Dermis microvascular lymphatic vessel endothelial cell (primary cell): ENCODE data around the gene KDM4C. TPM values are rescaled to one million over a fixed set of nuclear protein-coding genes. Genes with fewer than 3 reads are reported as not detected.

Source experiments
- DNase-seq, 2 donors: peaks; one replicate each; pipeline versions ENCODE4 v3.0.0 to v3.0.0-alpha.2; 2010; ENCODE audit warnings: low read depth in 2 of 2
- total RNA-seq: library from RNA; depleted of rRNA; stranded (reverse); fragments of >200 nt; gene quantifications from 2 replicates; pipeline ENCODE4 v1.2.1, GENCODE V29; 2014

Gene KDM4C
- total RNA-seq, 1 donor from 2014 or later: 16.0 TPM

DNA sequence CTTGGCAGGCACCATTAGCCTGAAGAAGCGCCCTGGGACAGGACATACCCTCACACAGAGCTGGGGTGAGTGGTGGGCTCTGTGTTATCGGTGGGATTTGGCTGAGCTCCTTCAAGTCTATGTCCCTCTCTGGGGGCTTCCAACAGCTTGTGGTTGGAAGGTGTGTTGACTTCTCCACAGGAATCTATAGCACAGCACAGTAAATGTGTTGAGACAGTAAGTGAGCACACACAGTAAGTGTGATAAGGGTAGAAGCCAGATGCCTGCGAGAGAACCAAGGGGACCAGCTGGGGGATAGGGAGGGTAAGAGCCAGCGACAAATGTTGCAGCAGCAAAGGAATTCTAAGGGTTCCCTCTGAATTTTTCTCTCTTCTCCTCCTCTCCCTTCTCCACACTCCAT is 448.0 kb downstream of the KDM4C start:
- no peak for DNase-seq

DNA sequence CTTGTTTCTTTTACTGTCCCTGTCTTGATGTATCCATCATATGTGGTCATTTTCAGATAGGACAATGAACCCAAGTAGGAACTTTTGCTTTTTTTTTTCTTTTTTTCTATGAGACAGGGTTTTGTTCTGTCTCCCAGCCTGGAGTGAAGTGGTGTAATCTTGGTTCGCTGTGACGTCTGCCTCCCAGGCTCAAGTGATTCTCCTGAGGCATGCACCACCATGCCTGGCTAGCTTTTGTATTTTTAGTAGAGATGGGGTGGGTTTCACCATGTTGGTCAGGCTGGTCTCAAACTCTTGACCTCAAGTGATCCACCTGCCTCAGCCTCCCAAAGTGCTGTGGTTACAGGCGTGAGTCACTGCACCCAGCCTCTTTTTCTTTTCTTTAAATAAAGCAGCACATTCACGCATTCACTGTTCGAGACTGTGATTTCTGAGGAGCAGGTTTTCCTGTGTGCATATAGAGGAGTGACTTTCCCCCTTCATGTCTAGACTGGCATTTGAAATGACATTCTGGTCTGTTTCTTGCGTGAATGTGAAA is 448.5 kb downstream of the KDM4C start:
- DNase-seq: no peak

DNA sequence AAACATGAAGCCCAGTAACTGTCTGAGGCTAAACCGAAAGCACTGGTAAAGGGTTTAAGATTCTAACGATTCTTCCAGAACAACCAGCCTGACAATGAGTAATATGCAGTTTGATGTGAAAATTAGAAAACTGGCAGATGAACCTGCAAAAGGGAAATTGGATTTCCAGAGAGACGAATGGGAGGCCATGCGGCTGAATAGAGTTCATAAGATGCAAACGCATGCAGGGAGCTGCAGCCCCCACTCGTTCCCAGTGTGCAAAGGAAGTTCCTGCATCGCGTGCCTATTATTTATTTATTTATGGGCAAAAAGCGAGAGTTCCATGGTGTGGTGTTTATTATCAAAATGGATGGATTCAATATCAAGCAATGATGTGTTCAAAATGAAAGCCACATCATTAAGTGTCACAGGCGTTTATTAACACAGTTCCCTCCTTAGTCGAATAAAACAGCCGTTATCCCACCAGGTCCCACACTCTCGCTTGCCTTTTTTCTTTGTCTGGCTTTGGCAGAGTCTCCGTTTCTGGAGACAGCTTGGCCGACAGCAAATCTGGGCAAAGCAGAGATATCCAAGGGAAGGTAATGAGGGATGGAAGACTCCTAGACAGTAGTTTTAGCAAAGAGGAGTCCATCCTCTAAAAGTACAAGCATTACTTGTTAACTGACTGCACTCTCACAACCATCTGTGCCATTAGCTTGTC is 451.4 kb downstream of the KDM4C start:
- DNase-seq: no peak

- DNase-seq: no peak
These were observed 452.2 kb downstream of the KDM4C start for GRCh38 chr9:7209990-7210389.

- DNase-seq: no peak
These were observed 453.3 kb downstream of the KDM4C start for GRCh38 chr9:7210854-7211637.

DNA sequence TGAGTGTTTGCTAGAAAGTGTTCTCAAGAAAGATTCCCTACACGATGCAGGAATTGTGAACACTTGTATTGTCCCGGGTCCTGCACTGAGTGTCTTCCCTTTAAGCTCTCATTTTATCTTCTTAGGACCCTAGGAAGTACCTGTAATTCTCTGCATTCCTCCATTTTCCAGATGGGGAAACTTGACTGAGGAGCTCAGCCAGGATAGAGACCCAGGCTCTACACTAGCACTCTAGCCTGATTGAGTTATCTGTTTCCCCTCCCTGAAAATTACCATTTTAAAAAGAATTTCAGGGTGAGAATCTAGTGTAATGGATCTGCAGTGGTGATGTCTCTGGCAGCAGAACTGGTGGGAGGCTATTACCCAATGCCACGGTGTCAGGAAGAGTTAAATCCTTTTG is 453.9 kb downstream of the KDM4C start:
- DNase-seq: no peak

- DNase-seq: no peak
These were observed 454.3 kb downstream of the KDM4C start for GRCh38 chr9:7212101-7212500.

GRCh38 chr9:7216004-7216841 is 458.4 kb downstream of the KDM4C start:
- DNase-seq: no peak

- DNase-seq: no peak
These were observed 466.2 kb downstream of the KDM4C start for GRCh38 chr9:7223981-7224380.

Other genes with a start within 250 kb of the KDM4C start
- 3.4 and 11.8 TPM in 2 replicates for gene GLDC, start 112.2 kb upstream of the KDM4C start, total RNA-seq